H1 (cell line): Measurements from ENCODE around the gene MCFD2. TPM values are rescaled to one million over a fixed set of nuclear protein-coding genes. Genes with fewer than 3 reads are reported as not detected.

Source experiments
- CTCF ChIA-PET: fragments of 300-600 bp; sonication (Branson Sonifier 250); formaldehyde crosslinking; loops from one replicate; lab custom pipeline; 2021; ENCODE audit not compliant: partially characterized antibody; lab: Charles Lee
- POLR2A ChIA-PET: fragments of 300-600 bp; sonication (Branson Sonifier 250); formaldehyde crosslinking; loops from one replicate; lab custom pipeline; 2021; ENCODE audit warnings: inconsistent platforms; ENCODE audit not compliant: partially characterized antibody; lab: Charles Lee
- DNase-seq, 2 experiments: peaks; one replicate each; pipeline versions ENCODE4 v3.0.0 to v3.0.0-alpha.2; 2010 to 2022; ENCODE audit warnings: low spot score in 2 of 2, low read depth in 1 of 2, mixed read lengths in 1 of 2
- FAIRE-seq: peaks from 2 replicates; lab custom pipeline; 2011; peaks lifted over from hg19 to GRCh38; lab: Jason Lieb, UNC
- H2AFZ ChIP-seq: 2 replicates; pipeline ENCODE4 v1.8.1; 2012; ENCODE audit warnings: low read length, inconsistent platforms
- H2AK5ac ChIP-seq: 2 replicates; pipeline ENCODE4 v1.6.1; 2013; ENCODE audit warnings: low read depth, low read length
- H2BK120ac ChIP-seq: replicated peaks from 2 replicates; pipeline ENCODE3; 2013; ENCODE audit warnings: low read depth, low read length, inconsistent platforms
- H2BK12ac ChIP-seq: 2 replicates; pipeline ENCODE4 v1.6.1; 2013; ENCODE audit warnings: low read depth, low read length
- H2BK15ac ChIP-seq: 2 replicates; pipeline ENCODE4 v1.6.1; 2013; ENCODE audit warnings: low read length
- H2BK20ac ChIP-seq: 2 replicates; pipeline ENCODE4 v1.6.1; 2013; ENCODE audit warnings: low read length
- H2BK5ac ChIP-seq: 2 replicates; pipeline ENCODE4 v1.6.1; 2013; ENCODE audit warnings: low read depth, low read length
- H3K14ac ChIP-seq: 2 replicates; pipeline ENCODE4 v1.6.1; 2013; ENCODE audit warnings: inconsistent platforms; ENCODE audit not compliant: insufficient read length
- H3K18ac ChIP-seq: 2 replicates; pipeline ENCODE4 v1.6.1; 2013; ENCODE audit warnings: low read length; ENCODE audit errors: extremely low read depth
- H3K23ac ChIP-seq: 2 replicates; pipeline ENCODE4 v1.6.1; 2013; ENCODE audit warnings: inconsistent platforms; ENCODE audit not compliant: insufficient read length
- H3K23me2 ChIP-seq: 2 replicates; pipeline ENCODE4 v1.6.1; 2013; ENCODE audit warnings: low read depth, low read length
- H3K27ac ChIP-seq: 2 replicates; pipeline ENCODE4 v1.6.1; 2011; ENCODE audit warnings: low read depth, low read length, inconsistent platforms
- H3K27me3 ChIP-seq, 4 experiments: replicated peaks in 1 of 4; 1 replicate in 1 of 4; 2 replicates in 3 of 4; pipeline versions ENCODE4 v1.6.1 to v1.8.1; 2011 to 2013; ENCODE audit warnings: low read length in 3 of 4, mild to moderate bottlenecking in 3 of 4, inconsistent platforms in 2 of 4, mixed read lengths in 2 of 4, moderate library complexity in 1 of 4; ENCODE audit not compliant: control insufficient read depth in 3 of 4, insufficient read depth in 3 of 4; ENCODE audit errors: extremely low read depth in 1 of 4
- H3K36me3 ChIP-seq, 4 experiments: 2 replicates each; pipeline versions ENCODE4 v1.6.1 to v1.8.1; 2011 to 2013; ENCODE audit warnings: mild to moderate bottlenecking in 4 of 4, low read length in 3 of 4, moderate library complexity in 2 of 4, control low read depth in 1 of 4, inconsistent platforms in 1 of 4; ENCODE audit not compliant: insufficient read depth in 4 of 4, control insufficient read depth in 2 of 4
- H3K4ac ChIP-seq: replicated peaks from 2 replicates; pipeline ENCODE3; 2013; ENCODE audit warnings: low read length, low read depth, mixed read lengths, inconsistent platforms; ENCODE audit not compliant: insufficient read length
- H3K4me1 ChIP-seq, 4 experiments: replicated peaks in 1 of 4; 1 replicate in 1 of 4; 2 replicates in 3 of 4; pipeline versions ENCODE4 v1.6.1 to v1.8.1; 2011 to 2013; ENCODE audit warnings: low read length in 3 of 4, inconsistent platforms in 2 of 4, mixed read lengths in 1 of 4; ENCODE audit not compliant: insufficient read depth in 4 of 4, control insufficient read depth in 3 of 4
- H3K4me2 ChIP-seq, 2 experiments: 2 replicates each; pipeline versions ENCODE4 v1.6.1 to v1.8.1; 2011 to 2013; ENCODE audit warnings: low read depth in 2 of 2, low read length in 2 of 2, control low read depth in 1 of 2, inconsistent platforms in 1 of 2, mild to moderate bottlenecking in 1 of 2; ENCODE audit not compliant: insufficient read depth in 1 of 2
- H3K4me3 ChIP-seq, 4 experiments: fragments of 200-600, 300-600 bp in 1 of 4; sonication (generic), shearing (Covaris generic), sonication (Bioruptor Twin) in 1 of 4; 2 replicates each; pipeline versions ENCODE4 v1.5.1 to v1.8.1; 2011 to 2016; ENCODE audit warnings: low read length in 4 of 4, low read depth in 3 of 4, control low read depth in 2 of 4, inconsistent platforms in 2 of 4, mild to moderate bottlenecking in 2 of 4, mixed read lengths in 1 of 4, moderate library complexity in 1 of 4; ENCODE audit not compliant: insufficient read depth in 2 of 4; ENCODE audit errors: extremely low read depth in 1 of 4
- H3K56ac ChIP-seq: replicated peaks from 2 replicates; pipeline ENCODE3; 2013; ENCODE audit warnings: low read depth, mild to moderate bottlenecking, mixed read lengths, low read length, inconsistent platforms; ENCODE audit not compliant: insufficient read length
- H3K79me1 ChIP-seq: 2 replicates; pipeline ENCODE4 v1.6.1; 2013; ENCODE audit warnings: low read depth, low read length, control low read depth
- H3K79me2 ChIP-seq, 2 experiments: 2 replicates each; pipeline versions ENCODE4 v1.6.1 to v1.8.1; 2012 to 2013; ENCODE audit warnings: low read length in 2 of 2, mild to moderate bottlenecking in 2 of 2, inconsistent platforms in 1 of 2; ENCODE audit not compliant: insufficient read depth in 2 of 2, control insufficient read depth in 1 of 2
- H3K9ac ChIP-seq, 4 experiments: replicated peaks in 1 of 4; 1 replicate in 1 of 4; 2 replicates in 3 of 4; pipeline versions ENCODE4 v1.6.1 to v1.8.1; 2011 to 2013; ENCODE audit warnings: low read depth in 3 of 4, low read length in 3 of 4, control low read depth in 2 of 4, mild to moderate bottlenecking in 2 of 4, moderate library complexity in 2 of 4, inconsistent platforms in 1 of 4; ENCODE audit errors: extremely low read depth in 1 of 4
- H3K9me3 ChIP-seq, 2 experiments: 2 replicates each; pipeline versions ENCODE4 v1.6.1 to v1.8.1; 2012 to 2013; ENCODE audit warnings: mild to moderate bottlenecking in 2 of 2, moderate library complexity in 2 of 2, control low read depth in 1 of 2, inconsistent platforms in 1 of 2, low read depth in 1 of 2, low read length in 1 of 2, mixed read lengths in 1 of 2; ENCODE audit not compliant: insufficient read depth in 2 of 2
- H4K20me1 ChIP-seq, 2 experiments: replicated peaks in 1 of 2; 2 replicates each; pipeline versions ENCODE3 to v1.8.1; 2011 to 2013; ENCODE audit warnings: inconsistent platforms in 2 of 2, low read length in 2 of 2, mild to moderate bottlenecking in 1 of 2; ENCODE audit not compliant: insufficient read depth in 2 of 2, control insufficient read depth in 1 of 2
- H4K5ac ChIP-seq: 2 replicates; pipeline ENCODE4 v1.6.1; 2013; ENCODE audit warnings: low read length, low read depth, mixed read lengths, inconsistent platforms; ENCODE audit not compliant: insufficient read length
- H4K8ac ChIP-seq: 2 replicates; pipeline ENCODE4 v1.8.0; 2013; ENCODE audit warnings: mild to moderate bottlenecking, moderate library complexity, low read length, inconsistent platforms; ENCODE audit not compliant: insufficient read depth; ENCODE audit errors: extremely low read depth
- H4K91ac ChIP-seq: replicated peaks from 2 replicates; pipeline ENCODE3; 2013; ENCODE audit warnings: low read length, mixed read lengths, inconsistent platforms; ENCODE audit not compliant: insufficient read length
- CTBP2 ChIP-seq: IDR thresholded peaks from 2 replicates; pipeline ENCODE4 v1.7.0; 2011; ENCODE audit warnings: borderline replicate concordance, mild to moderate bottlenecking, moderate library complexity, mixed read lengths, low read length; ENCODE audit not compliant: insufficient read depth, insufficient read length
- HDAC2 ChIP-seq, 2 experiments: fragments of 300-600 bp in 1 of 2; sonication (generic) in 1 of 2; IDR thresholded peaks; 2 replicates each; pipeline ENCODE4 v1.6.1; 2011 to 2012; ENCODE audit warnings: low read depth in 2 of 2, low read length in 2 of 2, mild to moderate bottlenecking in 2 of 2, moderate library complexity in 2 of 2, borderline replicate concordance in 1 of 2, inconsistent platforms in 1 of 2
- KDM4A ChIP-seq: IDR thresholded peaks from one replicate; pipeline ENCODE4 v1.7.1; 2012; ENCODE audit warnings: low read depth, mild to moderate bottlenecking, moderate library complexity, low read length, inconsistent platforms; ENCODE audit not compliant: severe bottlenecking
- MAFK ChIP-seq: IDR thresholded peaks from 2 replicates; pipeline ENCODE4 v1.6.1; 2012; ENCODE audit warnings: low read depth, mild to moderate bottlenecking, improper control_type of control experiment, low read length
- MAX ChIP-seq: IDR thresholded peaks from 2 replicates; pipeline ENCODE4 v1.6.1; 2012; ENCODE audit warnings: inconsistent platforms
- NANOG ChIP-seq: IDR thresholded peaks from 2 replicates; pipeline ENCODE4 v1.6.1; 2011; ENCODE audit warnings: low read length, low read depth, mild to moderate bottlenecking, inconsistent platforms; ENCODE audit not compliant: insufficient read depth, poor library complexity, severe bottlenecking
- POLR2A ChIP-seq, 2 experiments: IDR thresholded peaks; 1 replicate in 1 of 2; 2 replicates in 1 of 2; pipeline ENCODE4 v1.6.1; 2011; ENCODE audit warnings: low read depth in 2 of 2, low read length in 2 of 2, mild to moderate bottlenecking in 2 of 2; ENCODE audit errors: control extremely low read depth in 1 of 2
- POLR2AphosphoS5 ChIP-seq: IDR thresholded peaks from 2 replicates; pipeline ENCODE4 v1.6.1; 2011; ENCODE audit warnings: low read depth, low read length
- RFX5 ChIP-seq: IDR thresholded peaks from 2 replicates; pipeline ENCODE4 v1.6.1; 2011; ENCODE audit warnings: low read depth, low read length, improper control_type of control experiment, borderline replicate concordance
- RXRA ChIP-seq: IDR thresholded peaks from 2 replicates; pipeline ENCODE4 v1.6.1; 2011; ENCODE audit warnings: low read depth, mild to moderate bottlenecking, low read length, moderate library complexity; ENCODE audit not compliant: insufficient read depth
- SP2 ChIP-seq: IDR thresholded peaks from 2 replicates; pipeline ENCODE4 v1.6.1; 2012; ENCODE audit warnings: mild to moderate bottlenecking, low read length, inconsistent platforms
- TBP ChIP-seq: IDR thresholded peaks from 2 replicates; pipeline ENCODE4 v1.6.1; 2011; ENCODE audit warnings: low read depth, low read length, improper control_type of control experiment
- USF2 ChIP-seq: IDR thresholded peaks from 2 replicates; pipeline ENCODE4 v1.6.1; 2011; ENCODE audit warnings: low read length, improper control_type of control experiment
- WGBS, 2 experiments: shearing (Covaris generic) in 1 of 2; methylation state at CpG; one replicate each; pipeline versions ENCODE4 v1.1.6 to v1.1.7; 2013 to 2015; ENCODE audit warnings: low lambda C conversion rate in 2 of 2, mixed read lengths in 2 of 2, inconsistent platforms in 1 of 2, low coverage in 1 of 2, missing lambda C conversion rate in 1 of 2; ENCODE audit not compliant: insufficient replicate concordance in 2 of 2, insufficient coverage in 1 of 2, insufficient read length in 1 of 2; ENCODE audit errors: extremely low coverage in 1 of 2, missing lambda C conversion rate in 1 of 2; 5-methylcytosine and 5-hydroxymethylcytosine counted together
- polyA plus RNA-seq, 7 experiments: library from polyadenylated mRNA; depleted of rRNA in 3 of 7; stranded (reverse) in 5 of 7; unstranded in 2 of 7; fragments of >200 nt in 5 of 7; fragments of 200-250 nt in 2 of 7; gene quantifications; 1 replicate in 5 of 7; 2 replicates in 1 of 7; 4 replicates in 1 of 7; pipeline versions ENCODE4 v1.2.1 to v1.2.3, GENCODE V29; 2011 to 2013; ENCODE audit warnings: missing spikeins in 2 of 7, mixed read lengths in 2 of 7
- total RNA-seq: library from RNA; stranded (reverse); fragmentation: NEBNext Ultra II Directional; extraction: Animal tissue kit (Norgen Biotek cat#: 25700); gene quantifications from 2 replicates; pipeline ENCODE4 v1.2.1, GENCODE V29; 2021

MCFD2 gene
- total and polyA plus RNA-seq, 2 of the 8 experiments (the other 6 are each of a cell fraction or from before 2014, with no cell fraction given) = 35.2 to 76.2 TPM

GRCh38 chr2:46863882-46864281, 51.7 kb downstream of the MCFD2 start:
- H4K20me1 ChIP-seq = no peaks in the 10 kb centered on the region
- no peaks in the 10 kb centered on the region for H3K79me1 ChIP-seq
- H3K4me3 ChIP-seq = no peak overlapping the region
- no peak overlapping the region for H3K14ac ChIP-seq
- WGBS, 2 experiments = 79% methylated on average over 1 of the region's 1 CpG; no CpG with 5 or more reads in 1 of the 2 experiments
- POLR2A ChIA-PET = no interaction called here
- H3K79me2 ChIP-seq = no peaks in the 10 kb centered on the region
- FAIRE-seq = no peak
- no peak overlapping the region for H4K91ac ChIP-seq
- H2BK20ac ChIP-seq = no peak overlapping the region
- H3K9ac ChIP-seq = no peak overlapping the region
- DNase-seq = no peak
- H3K4me2 ChIP-seq = no peak overlapping the region
- H3K23ac ChIP-seq = no peak overlapping the region
- no peak overlapping the region for H2BK15ac ChIP-seq
- H3K27ac ChIP-seq = no peak overlapping the region
- no peak overlapping the region for H4K5ac ChIP-seq
- 0 out of 4 replicates have a peak, but pooled peaks cover 0 to 3% of the 10 kb centered on the region in 2 experiments for H3K9me3 ChIP-seq
- no peaks in the 10 kb centered on the region for H3K36me3 ChIP-seq
- H3K18ac ChIP-seq = no peak overlapping the region
- H3K23me2 ChIP-seq = no peaks in the 10 kb centered on the region
- no peak overlapping the region for H3K56ac ChIP-seq
- no peak overlapping the region for H2AK5ac ChIP-seq
- H3K4ac ChIP-seq = no peak overlapping the region
- no peak overlapping the region for H2BK12ac ChIP-seq
- no peak overlapping the region for H4K8ac ChIP-seq
- H2BK120ac ChIP-seq = no peak overlapping the region
- H3K27me3 ChIP-seq = no peaks in the 10 kb centered on the region
- H3K4me1 ChIP-seq = no peaks in the 10 kb centered on the region
- CTCF ChIA-PET = interaction anchor here (1.1 to 4.5 kb wide), 7 partner anchors 10 to 207 kb away, joined by 3 to 24 read pairs (median 5); no protein-coding TSS in a partner anchor
- H2BK5ac ChIP-seq = no peak overlapping the region
- H2AFZ ChIP-seq = no peak overlapping the region
- TF ChIP-seq USF2 (no peak), TBP (no peak), KDM4A (no peak), MAFK (no peak), RXRA (no peak), POLR2A (IDR thresholded peaks at IDR 0.05; ENCODE audit: control extremely low read depth in 1 of 2, low read depth in 2 of 2, low read length in 2 of 2) (no peak), HDAC2 (IDR thresholded peaks at IDR 0.05; ENCODE audit: borderline replicate concordance in 1 of 2, low read depth in 2 of 2, low read length in 2 of 2) (no peak), SP2 (no peak), NANOG (no peak), MAX (no peak), CTBP2 (no peak), POLR2AphosphoS5 (no peak), RFX5 (no peak)
